Measurements from ENCODE around the gene SOBP.

The SOBP gene

DNA sequence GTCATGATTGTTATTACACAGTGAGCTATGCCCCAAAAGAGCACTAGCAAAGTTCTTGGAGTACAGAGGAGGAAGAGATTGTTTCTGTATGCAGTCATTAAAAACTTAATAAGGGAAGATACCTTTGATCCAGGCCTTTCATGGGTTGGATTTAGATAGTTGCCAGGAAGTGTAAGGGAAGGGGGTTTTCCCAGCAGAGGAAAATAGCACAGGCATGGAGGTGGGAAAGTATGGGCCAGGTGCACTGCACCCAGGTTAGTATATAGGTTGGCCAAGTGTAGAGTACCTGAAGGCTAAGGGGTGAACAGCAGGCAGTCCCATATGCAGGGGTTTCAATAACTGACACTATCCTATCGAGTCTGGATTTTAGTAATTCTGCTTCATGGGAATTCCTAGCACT is 101.4 kb downstream of the SOBP start:
- DNase-seq = no peak

DNA sequence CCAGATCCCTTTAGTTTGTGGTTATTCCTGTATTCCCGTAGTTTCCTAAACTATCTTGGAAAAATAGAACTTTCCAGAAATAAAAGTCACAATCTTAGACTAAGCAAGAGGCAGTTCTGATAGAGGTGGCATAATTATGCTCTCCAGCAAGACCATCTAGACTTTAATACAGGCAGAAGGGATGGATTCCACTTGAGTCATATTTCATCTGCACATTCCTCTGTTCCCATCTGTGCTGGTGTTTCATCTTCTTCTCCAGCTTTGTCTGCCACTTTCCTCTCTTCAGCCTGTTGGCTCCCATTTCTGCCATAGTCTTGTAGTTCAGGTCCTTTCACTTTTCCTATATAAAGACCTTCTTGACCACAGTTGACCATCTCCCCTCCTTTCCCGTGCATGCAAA is 102.9 kb downstream of the SOBP start:
- DNase-seq = no peak

DNA sequence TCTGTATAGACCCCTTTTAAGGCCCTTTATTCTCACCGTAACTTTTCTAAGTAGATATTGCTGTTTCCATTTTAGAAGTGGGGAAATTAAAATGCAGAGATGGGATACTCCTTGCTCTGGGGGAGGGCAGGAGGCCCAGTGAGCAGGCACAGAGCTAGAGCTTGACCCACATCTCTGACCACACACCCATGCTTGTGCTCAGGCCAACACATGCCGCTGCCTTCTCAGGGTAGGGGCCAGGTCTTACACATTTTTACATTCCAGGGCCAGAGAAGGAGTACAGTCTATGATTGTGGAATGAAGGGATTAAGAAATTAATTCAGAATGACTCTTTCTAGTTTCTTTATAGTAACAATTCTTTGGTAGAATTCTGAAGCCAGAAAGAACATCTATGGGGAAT is 104.8 kb downstream of the SOBP start:
- no peak for DNase-seq

DNA sequence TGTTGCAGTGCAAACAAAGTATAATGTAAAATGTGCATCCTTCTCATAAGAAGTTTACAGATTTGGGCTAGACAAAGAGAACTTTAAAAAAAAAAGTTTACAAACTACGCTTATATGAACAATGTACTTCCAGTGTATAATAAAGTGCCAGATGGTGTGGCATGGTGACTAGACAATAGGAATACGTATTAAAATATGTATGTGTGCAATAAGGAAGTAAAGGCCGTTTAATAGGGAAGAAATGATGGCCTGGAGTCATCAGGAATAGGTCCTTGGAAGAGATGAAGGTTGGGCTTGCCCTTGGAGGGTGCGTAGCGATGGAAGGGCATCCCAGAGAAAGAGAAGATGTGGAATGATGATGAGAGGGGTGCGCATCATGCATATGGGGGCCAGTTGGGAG is 108.2 kb downstream of the SOBP start:
- DNase-seq = no peak

DNA sequence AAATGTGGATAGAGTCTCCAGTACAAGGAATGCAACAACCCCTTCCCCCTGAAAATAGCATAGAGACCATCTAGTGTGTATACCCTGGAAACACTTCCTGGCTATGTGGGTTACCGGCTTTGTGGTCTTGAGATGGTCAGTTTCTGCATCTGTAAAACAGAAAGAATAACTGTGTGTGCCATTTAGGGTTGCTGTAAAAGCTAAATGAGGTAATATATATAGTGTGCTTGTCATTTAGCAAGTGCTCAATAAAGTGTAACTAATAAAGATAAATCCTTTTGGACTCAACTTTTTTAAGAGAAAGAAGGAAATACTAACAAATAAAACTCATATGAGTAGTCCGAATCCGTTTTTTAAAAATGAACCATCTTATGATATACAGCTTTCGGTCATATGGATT is 109.1 kb downstream of the SOBP start:
- DNase-seq = no peak

DNA sequence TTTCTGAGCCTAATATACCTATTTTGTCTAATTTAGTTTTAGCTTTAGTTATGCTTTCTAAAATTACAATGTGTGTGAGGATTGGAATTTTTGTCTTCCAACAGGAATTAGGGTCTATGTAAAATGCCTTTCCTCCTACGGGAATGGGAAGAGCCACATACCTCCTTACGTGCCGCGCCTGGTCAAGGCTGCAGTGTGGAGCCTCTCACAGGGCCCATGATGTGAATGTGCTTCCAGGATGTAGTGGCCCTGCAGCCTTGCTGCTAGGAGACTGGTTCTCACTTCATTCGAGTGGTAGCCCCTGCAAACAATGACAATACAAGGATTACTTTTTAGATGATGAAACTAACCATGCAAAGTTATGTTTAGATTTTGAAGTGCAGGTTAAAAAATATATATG is 110.2 kb downstream of the SOBP start:
- no peak for DNase-seq

DNA sequence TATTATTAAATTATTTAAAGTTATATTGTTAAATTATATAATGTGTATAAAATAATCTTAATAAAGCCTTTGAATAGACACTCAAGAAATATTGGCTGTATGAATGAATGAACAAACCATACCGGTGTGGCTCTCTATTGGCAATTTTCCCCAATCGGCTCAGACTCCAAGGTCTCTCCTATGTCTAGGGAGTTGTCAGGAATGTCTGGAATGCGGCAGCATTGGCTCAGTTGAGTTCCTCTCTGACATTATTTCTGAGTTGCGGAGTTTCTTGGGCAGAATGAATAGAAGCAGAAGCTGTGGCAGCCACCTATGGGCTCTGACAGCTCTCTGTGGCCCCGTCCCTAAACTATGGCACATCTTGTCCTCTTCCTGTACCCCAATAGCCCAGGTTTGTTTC is 111.0 kb downstream of the SOBP start:
- no peak for DNase-seq

DNA sequence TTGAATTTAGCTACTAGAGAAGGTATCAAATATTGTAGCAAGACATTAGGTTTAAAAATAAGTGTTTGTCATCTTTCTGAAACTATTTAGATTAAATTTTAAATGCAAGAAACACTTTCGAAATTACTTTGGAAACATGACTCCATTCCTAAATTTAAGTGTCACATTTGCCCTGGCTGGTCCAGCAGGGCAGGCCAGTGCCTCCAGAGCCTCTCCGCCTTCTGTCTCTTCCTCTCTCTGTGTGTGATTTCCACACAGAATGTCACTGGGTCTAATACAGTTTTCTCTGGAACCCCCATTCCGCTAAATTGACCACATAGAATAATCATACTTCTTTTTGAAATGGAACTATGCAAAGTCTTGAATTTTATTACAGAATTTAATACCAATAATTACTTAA is 111.5 kb downstream of the SOBP start:
- no peak for DNase-seq

DNA sequence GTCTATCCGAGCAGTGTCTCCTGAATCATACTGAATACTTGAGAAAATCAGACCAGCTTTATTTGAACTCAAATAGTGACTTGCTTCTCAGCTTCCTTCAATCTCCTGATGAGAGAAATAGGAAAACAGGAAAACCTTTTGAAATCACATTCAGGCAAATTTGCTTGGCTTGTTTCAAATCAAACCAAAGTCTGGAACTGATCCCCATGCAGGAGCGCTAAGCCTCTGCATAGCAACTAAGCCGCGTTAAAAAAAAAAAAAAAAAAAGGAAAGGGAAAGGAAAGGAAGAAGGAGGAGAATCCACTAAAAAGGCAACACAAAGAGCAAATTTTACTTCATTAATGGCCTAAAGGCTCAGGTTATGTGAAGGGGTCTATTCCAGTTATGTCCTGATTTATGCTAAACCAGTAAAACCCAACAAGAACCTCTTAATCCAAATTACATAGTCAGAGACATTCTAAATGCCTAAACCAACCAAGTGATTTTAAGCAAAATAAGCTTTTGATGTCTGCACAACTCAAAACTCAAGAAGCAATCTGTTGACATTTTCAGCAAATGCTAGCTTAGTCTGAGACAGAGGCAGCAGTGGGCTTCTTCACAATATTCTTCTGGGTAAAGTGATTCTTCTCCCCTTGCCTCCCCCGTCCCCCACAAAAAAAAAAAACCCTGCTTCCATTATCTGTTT is 112.5 kb downstream of the SOBP start:
- no peak for DNase-seq

DNA sequence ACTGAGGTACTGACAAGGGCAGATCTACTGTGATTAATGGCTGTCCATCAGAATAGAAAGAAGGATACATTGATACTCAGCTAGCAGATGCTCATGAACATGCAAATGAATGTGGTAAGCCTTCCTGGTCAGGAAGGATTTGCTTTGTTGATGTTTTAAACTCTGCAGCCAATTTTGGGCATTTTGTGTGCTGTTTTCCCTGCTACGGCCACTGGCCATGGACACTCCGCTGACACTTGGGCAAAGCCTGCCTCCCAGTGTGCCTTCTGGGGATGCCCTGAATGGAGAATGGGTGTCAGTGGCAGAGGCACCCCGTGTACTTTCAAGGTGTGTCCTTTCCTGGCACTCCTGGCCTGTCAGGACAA is 113.1 kb downstream of the SOBP start:
- no peak for DNase-seq

DNA sequence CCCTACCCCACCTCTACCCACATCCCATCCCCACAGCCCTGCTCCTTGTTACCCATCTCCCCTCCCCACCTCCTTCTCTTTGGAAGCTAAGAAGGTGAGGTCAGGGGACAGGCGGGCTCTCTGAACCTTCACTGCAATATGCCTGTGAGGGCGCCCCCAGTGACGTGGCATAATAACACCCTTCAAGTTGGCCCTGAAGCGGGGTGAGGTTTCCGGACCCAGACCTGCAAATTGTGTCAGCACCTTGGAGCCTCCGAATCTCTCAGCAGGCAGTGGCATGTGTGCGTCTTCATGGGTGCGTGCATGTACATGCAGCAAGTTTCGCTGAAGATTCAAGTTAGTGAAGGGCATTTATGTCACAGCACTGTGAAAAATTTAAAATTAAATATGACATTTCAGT is 114.6 kb downstream of the SOBP start:
- DNase-seq = no peak

DNA sequence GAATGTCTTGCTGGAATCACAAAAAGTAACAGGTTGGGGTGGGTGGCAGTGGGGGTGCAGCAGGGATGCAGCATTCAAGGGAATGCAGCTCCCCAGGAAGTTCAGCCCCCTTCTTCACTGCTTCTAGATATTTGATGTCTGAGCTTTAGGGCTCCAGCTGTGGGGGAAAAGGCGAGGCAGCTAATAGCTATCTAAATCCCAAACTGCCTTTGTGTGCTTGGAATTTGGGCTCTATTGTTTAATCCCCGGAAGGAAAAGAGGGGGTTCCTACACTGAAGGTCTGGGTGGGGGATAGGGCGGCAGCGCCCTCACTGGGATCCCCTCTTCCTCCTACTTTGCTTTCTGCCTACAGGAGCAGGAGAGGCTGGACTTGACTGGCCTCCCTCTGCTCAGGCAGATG is 116.5 kb downstream of the SOBP start:
- no peak for DNase-seq

DNA sequence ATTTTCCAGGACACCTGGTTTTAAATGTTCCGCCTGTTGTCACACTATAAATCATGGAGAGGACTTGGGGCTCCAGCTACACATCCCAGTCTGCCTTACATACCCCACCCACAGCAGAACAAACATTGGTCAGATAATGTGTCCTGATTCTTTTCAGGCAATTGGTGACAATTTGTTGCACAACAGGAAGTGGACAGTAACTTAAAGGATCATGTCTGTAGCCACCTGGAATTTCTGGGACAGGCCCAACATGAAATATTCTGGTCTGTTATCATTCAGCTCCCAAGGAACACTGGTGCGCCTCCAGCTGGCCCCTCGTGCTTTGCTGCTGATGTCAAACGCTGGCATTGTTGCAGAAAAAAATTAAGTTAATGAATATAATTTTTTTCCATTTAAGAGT is 117.2 kb downstream of the SOBP start:
- DNase-seq = no peak

DNA sequence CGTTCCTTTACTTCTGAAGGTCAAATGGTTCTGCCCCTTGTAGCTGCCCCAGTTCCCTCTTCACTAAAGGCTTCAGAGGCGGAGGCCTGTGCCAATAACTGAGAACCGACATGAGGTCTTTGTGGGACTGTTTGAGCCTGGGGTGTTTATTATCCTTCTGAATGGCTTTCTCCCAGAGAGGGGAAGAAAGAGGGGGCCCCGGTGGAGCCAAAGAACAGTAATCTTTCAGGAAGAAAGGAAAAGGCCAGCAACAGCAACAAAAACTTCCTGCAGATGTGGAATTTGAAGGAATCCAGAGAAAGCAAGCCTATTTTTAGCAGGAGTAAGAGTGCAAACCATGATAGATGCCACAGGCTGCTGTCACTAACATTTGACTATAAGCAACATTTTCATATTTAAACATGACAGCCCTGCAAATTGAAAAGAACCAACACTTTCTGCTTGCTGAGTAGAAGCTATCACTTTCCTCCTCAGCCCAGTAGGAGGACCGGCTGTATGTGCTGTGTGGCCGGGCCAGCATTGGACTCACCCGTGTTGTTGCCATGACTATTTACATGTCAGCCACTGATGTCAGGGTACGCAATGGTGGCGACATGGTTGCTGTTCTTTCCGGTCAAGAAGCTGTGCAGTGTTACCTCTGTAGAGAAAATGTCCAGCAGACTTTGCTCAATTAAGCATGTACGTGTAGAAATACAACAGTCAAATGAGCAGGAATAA is 121.3 kb downstream of the SOBP start:
- no peak for DNase-seq

DNA sequence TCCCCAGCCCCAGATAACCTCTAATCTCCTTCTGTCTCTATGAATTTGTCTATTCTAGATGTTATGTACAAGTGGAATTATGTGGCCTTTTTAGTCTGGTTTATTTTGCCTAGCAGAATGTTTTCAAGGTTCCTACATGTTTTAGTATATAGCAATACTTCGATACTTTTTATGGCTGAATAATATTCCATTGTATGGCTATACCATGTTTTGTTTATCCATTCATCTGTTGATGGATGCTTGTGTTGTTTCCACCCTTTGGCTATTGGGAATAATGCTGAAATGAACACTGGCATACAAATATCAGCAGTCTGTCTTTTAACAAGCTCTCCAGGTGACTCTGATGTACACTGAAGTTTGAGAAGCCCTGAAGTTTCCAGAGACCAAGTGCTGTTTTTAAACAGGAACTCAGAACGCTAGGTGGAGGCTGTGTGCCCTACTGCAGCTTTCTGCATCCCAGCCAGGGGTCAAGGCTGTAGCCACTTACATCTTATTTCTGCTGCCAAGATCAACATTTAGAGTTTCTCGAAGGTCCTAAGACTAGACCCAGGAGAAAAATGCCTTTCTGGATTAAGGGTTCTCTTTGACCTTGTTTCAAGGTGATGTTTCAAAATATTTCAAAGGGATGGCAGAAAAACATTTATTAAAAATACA is 123.0 kb downstream of the SOBP start:
- DNase-seq = no peak

DNA sequence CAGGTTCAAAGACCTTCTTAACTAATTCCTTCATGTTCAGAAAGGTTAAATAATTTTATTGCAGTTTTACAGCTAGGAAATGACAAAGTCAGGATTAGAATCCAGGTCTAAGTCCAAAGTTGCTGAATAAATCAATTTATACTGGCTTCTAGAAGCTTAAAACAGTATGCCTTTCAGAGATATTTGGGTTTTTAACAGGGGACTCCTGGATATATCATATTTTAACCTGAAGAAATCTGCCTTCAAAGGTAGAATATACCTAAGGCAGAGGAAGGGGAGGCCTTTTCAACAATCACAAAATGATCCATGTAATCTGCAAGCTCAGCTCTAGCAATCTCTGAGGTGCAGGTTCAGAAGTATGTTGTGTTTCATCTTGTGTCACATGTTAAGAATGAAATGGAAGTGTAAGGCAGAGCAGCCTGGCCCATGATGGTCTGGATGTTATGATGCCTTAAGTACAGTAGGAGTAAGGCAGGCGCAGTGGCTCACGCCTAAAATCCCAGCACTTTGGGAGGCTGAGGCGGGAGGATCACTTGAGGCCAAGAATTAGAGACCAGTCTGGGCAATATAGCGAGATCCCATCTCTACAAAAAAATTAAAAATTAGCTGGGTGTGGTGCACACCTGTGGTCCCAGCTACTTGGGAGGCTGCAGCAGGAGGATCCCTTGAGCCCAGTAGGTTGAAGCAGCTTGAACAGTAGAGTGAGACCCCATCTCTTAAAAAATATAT is 123.9 kb downstream of the SOBP start:
- no peak for DNase-seq

DNA sequence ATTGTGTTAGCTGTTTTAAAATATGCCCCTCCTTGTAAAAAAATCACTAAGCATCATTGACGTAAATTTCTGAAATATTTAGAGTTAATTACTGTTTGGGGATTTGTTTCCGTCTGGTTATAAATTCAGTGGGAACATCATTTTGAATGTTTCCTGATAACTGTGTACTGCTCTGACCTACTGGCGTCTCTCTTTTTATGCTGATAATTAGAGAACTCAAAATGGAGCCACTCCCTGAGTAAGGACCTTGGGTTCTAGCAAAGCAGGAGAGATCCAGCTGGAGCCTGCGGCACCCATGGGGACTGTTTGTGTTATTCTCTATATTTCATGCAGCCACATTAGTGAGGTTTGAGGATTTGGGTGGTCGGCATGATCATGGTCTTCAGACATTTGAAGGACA is 124.9 kb downstream of the SOBP start:
- DNase-seq = no peak

DNA sequence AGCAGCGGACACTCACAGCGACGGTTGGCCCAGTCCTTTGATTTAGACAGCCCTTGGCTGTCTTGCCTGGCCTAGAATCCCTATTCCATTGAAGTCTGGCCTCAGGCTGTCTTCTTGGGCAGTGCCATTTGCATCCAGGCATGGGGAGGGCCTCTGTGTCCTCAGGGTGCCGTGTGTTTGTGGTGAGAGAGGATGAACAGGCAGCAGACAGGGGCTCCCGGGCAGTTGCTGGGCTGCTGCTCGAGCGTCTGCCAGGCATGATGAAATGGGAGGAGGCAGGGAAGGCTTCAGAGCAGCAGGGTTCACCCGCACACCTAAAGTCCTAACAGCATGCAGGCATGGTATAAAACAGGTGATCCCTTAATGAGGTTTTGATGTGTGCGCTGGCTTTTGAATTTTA is 126.9 kb downstream of the SOBP start:
- no peak for DNase-seq

DNA sequence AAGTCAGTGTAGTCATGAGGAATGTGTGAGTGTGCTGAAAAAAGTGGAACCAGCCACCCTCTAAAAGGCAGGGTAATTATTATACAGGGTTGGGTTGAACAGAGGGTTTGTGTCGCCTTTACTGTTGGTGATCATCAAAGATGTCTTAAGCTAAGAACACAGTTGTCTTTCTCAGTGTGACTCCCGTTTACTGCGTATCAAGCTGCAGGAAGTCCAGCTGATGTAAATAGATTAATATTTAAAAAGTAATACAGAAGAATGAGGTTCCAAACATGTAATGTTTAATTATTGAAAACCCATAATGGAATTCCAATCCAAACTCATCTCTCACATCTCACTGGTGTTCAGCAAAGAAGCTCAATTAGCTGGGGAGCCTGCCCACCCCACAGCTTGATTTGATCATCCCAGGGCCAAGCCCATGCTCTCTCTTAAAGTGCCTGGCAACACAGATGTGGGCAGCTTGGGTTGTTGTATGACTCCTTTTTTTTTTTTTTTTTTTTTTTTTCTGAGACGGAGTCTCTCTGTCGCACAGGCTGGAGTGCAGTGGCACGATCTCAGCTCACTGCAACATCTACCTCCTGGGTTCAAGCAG is 127.5 kb downstream of the SOBP start:
- DNase-seq = no peak

DNA sequence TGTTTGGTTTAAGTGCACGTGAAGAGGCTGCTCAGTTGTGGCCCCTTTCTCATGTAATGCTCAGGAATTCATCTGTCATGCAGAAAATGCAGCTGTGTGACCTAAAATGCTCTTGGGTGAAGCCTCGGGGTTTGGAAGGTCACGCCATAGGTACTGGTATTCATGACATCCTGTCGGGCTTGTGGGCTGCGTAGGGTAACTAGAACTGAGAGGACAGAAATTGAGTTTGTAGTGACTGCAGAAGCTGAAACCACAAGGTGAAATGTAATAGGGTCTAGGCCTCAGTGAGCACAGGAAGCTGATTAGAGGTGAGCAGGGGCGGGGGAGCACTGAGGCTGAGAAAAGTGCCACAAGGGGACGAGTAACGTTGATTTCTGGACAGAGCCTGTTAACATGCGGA is 128.8 kb downstream of the SOBP start:
- peak; percentile 8 for DNase-seq

DNA sequence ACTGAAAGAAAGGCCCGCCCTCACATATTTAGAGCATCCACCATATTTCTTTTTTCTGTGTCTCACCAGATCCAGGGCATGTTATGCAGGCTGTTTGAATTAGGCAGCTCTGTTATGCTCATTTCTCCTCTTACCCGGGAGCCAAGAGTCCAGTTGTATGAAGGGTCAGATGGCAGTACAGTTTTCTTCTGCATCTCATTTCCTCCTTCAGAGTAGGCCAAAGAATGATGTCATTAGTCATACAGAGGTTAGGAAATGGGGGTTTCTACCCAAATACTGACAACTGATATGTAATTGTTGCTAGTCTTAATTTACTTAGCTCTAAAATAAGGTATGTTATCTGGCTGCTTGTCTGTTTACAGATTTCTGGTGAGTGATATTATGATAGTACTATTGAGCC is 130.8 kb downstream of the SOBP start:
- DNase-seq = no peak

DNA sequence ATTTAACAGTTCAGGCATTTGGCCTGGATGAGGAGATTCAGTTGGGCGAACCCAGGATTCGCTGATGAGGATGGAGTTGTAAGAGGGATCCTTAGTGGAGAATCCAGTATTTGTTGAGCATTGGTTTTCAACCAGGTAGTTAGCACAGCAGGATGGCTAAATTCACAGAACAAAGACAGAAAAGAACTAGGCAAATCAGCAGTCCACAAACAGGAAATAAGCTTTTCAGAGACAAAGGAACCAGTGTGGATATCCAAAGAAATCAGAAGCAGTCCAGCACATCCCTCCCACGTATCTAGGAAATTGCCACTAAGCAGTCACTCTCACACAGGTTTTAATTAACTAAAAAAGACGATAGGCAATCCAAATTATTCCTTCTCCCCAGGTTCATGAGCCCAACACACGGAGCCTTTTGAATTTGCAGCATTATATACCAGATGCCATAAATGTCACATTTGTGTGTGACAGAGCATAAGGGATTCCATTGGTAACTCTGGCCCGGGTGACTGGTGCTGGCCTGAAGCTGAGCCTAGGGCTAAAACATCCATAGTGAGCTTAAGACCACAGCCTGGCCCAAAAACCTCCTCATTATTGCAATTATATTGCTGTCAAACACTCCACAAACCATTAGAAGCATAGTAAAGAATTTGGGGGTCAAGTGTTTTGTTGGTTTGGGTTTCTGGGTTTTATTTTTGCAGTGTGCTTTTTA is 131.5 kb downstream of the SOBP start:
- no peak for DNase-seq

DNA sequence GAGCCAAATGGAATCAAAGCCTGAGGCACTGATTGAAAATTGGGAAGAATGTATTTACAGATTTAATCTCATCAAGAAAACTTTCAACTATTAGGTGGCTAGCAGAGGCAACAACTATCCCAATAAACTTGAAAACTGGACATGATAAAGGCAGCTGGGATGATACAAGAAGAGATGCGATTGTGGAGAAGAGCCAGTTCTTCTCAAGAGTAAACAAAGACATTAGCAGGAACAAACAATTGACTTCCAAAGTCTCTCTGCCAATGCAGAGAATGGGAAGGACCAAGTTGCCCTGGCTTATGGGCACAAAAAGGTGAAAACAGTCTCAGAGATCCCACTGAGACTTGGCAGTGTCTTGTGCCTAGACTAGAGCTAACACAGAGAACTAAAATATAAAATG is 132.4 kb downstream of the SOBP start:
- no peak for DNase-seq
